OCI-LY7 (cell line): ENCODE results near the gene PILRB. TPM values are rescaled to one million over a fixed set of nuclear protein-coding genes. Genes with fewer than 3 reads are reported as not detected.

Experiments used
- BruUV-seq: library from RNA; stranded (reverse); fragments of 400-500 nt; replicated peaks from 2 replicates; lab custom pipeline; 2021; lab: Mats Ljungman, UMichigan
- CTCF ChIA-PET: fragments of 300-600 bp; sonication (Branson Sonifier 250); formaldehyde crosslinking; loops from one replicate; lab custom pipeline; 2022; ENCODE audit warnings: antibody characterized with exemption; ENCODE audit not compliant: unreplicated experiment; lab: Charles Lee
- POLR2A ChIA-PET: fragments of 300-600 bp; sonication (Branson Sonifier 250); formaldehyde crosslinking; loops from one replicate; lab custom pipeline; 2022; ENCODE audit warnings: antibody characterized with exemption; lab: Charles Lee
- DNase-seq: peaks from one replicate; pipeline ENCODE4 v3.0.0-alpha.2; 2015; ENCODE audit warnings: low spot score
- H2AFZ ChIP-seq: fragments of 200-600 bp; sonication (generic), shearing (Covaris generic); 2 replicates; pipeline ENCODE4 v1.6.1; 2014; ENCODE audit warnings: mild to moderate bottlenecking, antibody characterized with exemption, low read length, moderate library complexity
- H3K27ac ChIP-seq: fragments of 200-600 bp; sonication (generic); 2 replicates; pipeline ENCODE4 v1.5.1; 2014; ENCODE audit warnings: mixed run types, low read depth, mild to moderate bottlenecking, moderate library complexity, low read length, inconsistent platforms; ENCODE audit not compliant: poor library complexity, severe bottlenecking
- H3K36me3 ChIP-seq: fragments of 200-600 bp; sonication (generic); 2 replicates; pipeline ENCODE4 v1.6.1; 2014; ENCODE audit warnings: mild to moderate bottlenecking, antibody characterized with exemption, low read length, moderate library complexity, mixed read lengths; ENCODE audit not compliant: insufficient read depth
- H3K4me1 ChIP-seq: fragments of 200-600 bp; sonication (generic); 2 replicates; pipeline ENCODE4 v1.5.1; 2014; ENCODE audit warnings: mild to moderate bottlenecking, low read length; ENCODE audit not compliant: insufficient read depth, poor library complexity, severe bottlenecking
- H3K4me2 ChIP-seq: fragments of 200-600 bp; sonication (generic); 2 replicates; pipeline ENCODE4 v1.6.1; 2014; ENCODE audit warnings: mild to moderate bottlenecking, low read length
- H3K4me3 ChIP-seq: fragments of 200-600 bp; sonication (generic); 2 replicates; pipeline ENCODE4 v1.5.1; 2014; ENCODE audit warnings: mild to moderate bottlenecking, low read depth, low read length; ENCODE audit not compliant: poor library complexity, severe bottlenecking
- H3K79me2 ChIP-seq: fragments of 200-600 bp; sonication (generic); 2 replicates; pipeline ENCODE4 v1.6.1; 2016; ENCODE audit warnings: low read depth, mild to moderate bottlenecking, low read length, moderate library complexity, mixed read lengths; ENCODE audit not compliant: insufficient read depth
- H3K9me2 ChIP-seq: fragments of 200-600 bp; sonication (generic); 2 replicates; pipeline ENCODE4 v1.6.1; 2016; ENCODE audit warnings: mild to moderate bottlenecking, low read length, mixed read lengths; ENCODE audit not compliant: insufficient read depth
- H3K9me3 ChIP-seq: fragments of 200-600 bp; sonication (generic); 2 replicates; pipeline ENCODE4 v1.6.1; 2014; ENCODE audit warnings: mild to moderate bottlenecking, mixed run types, low read length, mixed read lengths
- H4K20me1 ChIP-seq: fragments of 200-600 bp; sonication (generic); 2 replicates; pipeline ENCODE4 v1.6.1; 2014; ENCODE audit warnings: mild to moderate bottlenecking, antibody characterized with exemption, low read length, moderate library complexity, mixed read lengths; ENCODE audit not compliant: insufficient read depth
- CTCF ChIP-seq: fragments of 200-600 bp; sonication (generic); conservative IDR thresholded peaks from 2 replicates; pipeline ENCODE4 v1.5.1; 2014; ENCODE audit warnings: mild to moderate bottlenecking, antibody characterized with exemption, low read length, moderate library complexity, mixed read lengths
- EZH2phosphoT487 ChIP-seq: fragments of 200-600 bp; sonication (generic); IDR thresholded peaks from 2 replicates; pipeline ENCODE4 v1.6.1; 2018; ENCODE audit warnings: low read depth, borderline replicate concordance, mild to moderate bottlenecking, mixed run types, antibody characterized with exemption, low read length, moderate library complexity, mixed read lengths
- intact Hi-C: fragments of 100-400 bp; cut with micrococcal nuclease; formaldehyde crosslinking; loops from one replicate; pipeline ENCODE4 v1.10.0; 2022; ENCODE audit not compliant: unreplicated experiment
- total RNA-seq, 2 experiments: library from RNA; depleted of rRNA in 1 of 2; stranded (reverse); fragments of >200 nt in 1 of 2; shearing (Covaris generic) in 1 of 2; gene quantifications; 2 replicates each; pipeline ENCODE4 v1.2.3, GENCODE V29; 2014 to 2022

PILRB gene
- total RNA-seq, 2 experiments from 2014 or later: 95.0 to 102 TPM

GRCh38 chr7:100367676-100368613, 10.0 kb downstream of the PILRB start:
- intact Hi-C loops: no loop called here
- CTCF ChIA-PET: no interaction called here
- peak overlapping the region; percentile 93 for H3K27ac ChIP-seq

GRCh38 chr7:100369105-100369504, 11.2 kb downstream of the PILRB start:
- no peaks in the 10 kb centered on the region for H3K9me3 ChIP-seq
- no peaks in the 10 kb centered on the region for H3K9me2 ChIP-seq
- H2AFZ ChIP-seq: peak overlapping the region; percentile 20; the same call in 1 of the 2 replicates
- DNase-seq: peak; percentile 86
- ChIA-PET POLR2A (interaction anchor here (0.6 to 1.7 kb wide), 4 partner anchors 34 to 184 kb away, joined by 3 to 4 read pairs (median 3); no protein-coding TSS in a partner anchor), CTCF (interaction anchor here (0.8 kb wide), 1 partner anchor 39 kb away, joined by 3 read pairs; no protein-coding TSS in a partner anchor)
- H3K27ac ChIP-seq: peak overlapping the region; percentile 93
- peak overlapping the region; percentile 32 for H3K4me3 ChIP-seq
- no peaks in the 10 kb centered on the region for H3K79me2 ChIP-seq
- H4K20me1 ChIP-seq: no peaks in the 10 kb centered on the region
- H3K4me2 ChIP-seq: peak overlapping the region; percentile 77
- intact Hi-C loops: loop anchor here (1.0 kb wide), 1 partner anchor 60 kb away; the partner anchor contains the start of gene MEPCE
- no peak for TF ChIP-seq CTCF
- no peak for TF ChIP-seq EZH2phosphoT487
- peaks cover 34% of the 10 kb centered on the region for H3K36me3 ChIP-seq
- H3K4me1 ChIP-seq: peaks cover 85% of the 10 kb centered on the region
- TSS peak; percentile 85 for BruUV-seq

More at GRCh38 chr7:100367676-100368613, 10.0 kb downstream of the PILRB start:
- Histone ChIP-seq H3K4me3 (no peak overlapping the region), H4K20me1 (no peaks in the 10 kb centered on the region), H3K9me3 (no peaks in the 10 kb centered on the region), H3K79me2 (no peaks in the 10 kb centered on the region), H3K4me2 (peak overlapping the region; percentile 77; the same call in 1 of the 2 replicates), H3K4me1 (peaks cover 73% of the 10 kb centered on the region), H3K36me3 (peaks cover 45% of the 10 kb centered on the region), H3K9me2 (no peaks in the 10 kb centered on the region), H2AFZ (no peak overlapping the region)
- BruUV-seq: no TSS peak
- DNase-seq: peak; percentile 57
- TF ChIP-seq CTCF: no peak
- no peak for TF ChIP-seq EZH2phosphoT487
- POLR2A ChIA-PET: interaction anchor here (1.2 to 1.7 kb wide), 2 partner anchors 55 to 60 kb away, joined by 3 to 4 read pairs; no protein-coding TSS in a partner anchor
